A549 (cell line): ENCODE data around the gene BICC1.

Experiments used
- CHD4 ChIP-seq: fragments of 200-600 bp; sonication (generic); IDR thresholded peaks from 2 replicates; pipeline ENCODE4 v1.6.1; 2016; ENCODE audit warnings: antibody characterized with exemption, mild to moderate bottlenecking, borderline replicate concordance
- EP300 ChIP-seq, 2 experiments: fragments of >200 bp; sonication (Bioruptor Twin); formaldehyde crosslinking; IDR thresholded peaks; 2 replicates in 1 of 2; 3 replicates in 1 of 2; pipeline ENCODE4 v1.6.1; 2016 to 2017

- no peak for TF ChIP-seq EP300 (IDR thresholded peaks at IDR 0.05)
- TF ChIP-seq CHD4: no peak
Observed at GRCh38 chr10:58837826-58838225, 325.2 kb downstream of the BICC1 start.
